HEK293T (cell line): ENCODE results near the gene UNC5B.

ENCODE experiments used
- ARNT ChIP-seq: fragments of 450-650 bp; IDR thresholded peaks from 2 replicates; pipeline ENCODE4 v1.6.1; 2017; ENCODE audit warnings: mild to moderate bottlenecking
- BHLHE40 ChIP-seq: fragments of 450-650 bp; IDR thresholded peaks from 2 replicates; pipeline ENCODE4 v1.6.1; 2016; ENCODE audit warnings: mild to moderate bottlenecking, moderate library complexity, borderline replicate concordance
- CTBP1 ChIP-seq: fragments of 450-650 bp; IDR thresholded peaks from 2 replicates; pipeline ENCODE4 v1.6.1; 2016; ENCODE audit warnings: borderline replicate concordance
- ELF4 ChIP-seq: fragments of 450-650 bp; IDR thresholded peaks from 2 replicates; pipeline ENCODE4 v1.6.1; 2017; ENCODE audit warnings: antibody characterized with exemption
- FOXA1 ChIP-seq: fragments of 450-650 bp; IDR thresholded peaks from 2 replicates; pipeline ENCODE4 v1.6.1; 2016; ENCODE audit warnings: mild to moderate bottlenecking
- FOXK2 ChIP-seq: fragments of 450-650 bp; IDR thresholded peaks from 2 replicates; pipeline ENCODE4 v1.6.1; 2016; ENCODE audit warnings: mild to moderate bottlenecking
- FOXM1 ChIP-seq: fragments of 450-650 bp; IDR thresholded peaks from 2 replicates; pipeline ENCODE4 v1.6.1; 2017; ENCODE audit warnings: mild to moderate bottlenecking, borderline replicate concordance
- L3MBTL2 ChIP-seq: fragments of 450-650 bp; conservative IDR thresholded peaks from 2 replicates; pipeline ENCODE4 v1.6.1; 2016; ENCODE audit warnings: mild to moderate bottlenecking
- NFRKB ChIP-seq: fragments of 450-650 bp; IDR thresholded peaks from 2 replicates; pipeline ENCODE4 v1.6.1; 2016; ENCODE audit warnings: mild to moderate bottlenecking, moderate library complexity
- SP1 ChIP-seq: fragments of 450-650 bp; IDR thresholded peaks from 2 replicates; pipeline ENCODE4 v1.6.1; 2017
- SUZ12 ChIP-seq: fragments of 450-650 bp; IDR thresholded peaks from 2 replicates; pipeline ENCODE4 v1.6.1; 2016; ENCODE audit warnings: mild to moderate bottlenecking
- TARDBP ChIP-seq: fragments of 450-650 bp; IDR thresholded peaks from 2 replicates; pipeline ENCODE4 v1.6.1; 2016
- TF ChIP-seq, protein P1 (sequence below): fragments of 450-650 bp; IDR thresholded peaks from 2 replicates; pipeline ENCODE4 v1.6.1; 2016

DNA sequence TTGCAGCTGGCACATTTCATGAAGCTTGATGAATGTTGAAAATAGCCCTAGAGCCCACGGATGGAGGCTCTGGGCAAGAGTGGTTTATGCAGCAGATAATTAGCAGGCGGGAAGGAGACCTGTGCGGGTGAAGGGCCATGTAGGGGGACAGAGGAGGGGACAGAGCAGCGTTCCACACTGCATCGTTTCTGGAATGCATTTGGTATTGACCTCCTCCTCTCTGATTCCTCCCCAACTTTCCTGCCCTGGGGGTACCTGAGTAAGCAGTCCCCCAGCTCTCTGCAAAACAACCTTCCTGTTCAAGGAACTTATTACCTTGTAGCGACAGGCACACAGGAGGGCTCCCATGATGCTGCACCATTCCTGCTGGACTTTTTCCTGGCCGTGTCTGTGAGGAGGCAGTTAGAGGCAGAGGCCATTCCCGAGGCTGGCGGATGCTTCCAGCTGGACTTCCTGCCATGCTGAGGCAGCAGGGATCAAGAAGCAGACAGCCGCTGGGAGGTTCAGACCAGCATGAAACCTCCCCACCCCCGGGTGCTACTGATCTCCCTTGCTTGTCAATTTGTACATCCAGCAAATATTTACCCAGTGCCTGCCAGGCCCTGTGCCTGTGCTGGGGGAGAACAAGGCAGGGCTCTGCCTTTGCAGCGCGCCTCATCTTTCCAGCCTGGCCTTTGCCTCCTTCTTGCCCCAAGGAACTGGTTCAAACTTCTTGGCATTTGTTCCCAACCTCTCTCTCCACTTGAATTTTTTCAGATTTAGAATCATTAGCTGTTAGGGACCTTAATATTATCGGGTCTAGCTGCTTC lies 135.4 kb downstream of the UNC5B start:
- TF ChIP-seq FOXM1 (no peak), SP1 (no peak), FOXA1 (no peak), FOXK2 (no peak), L3MBTL2 (no peak), NFRKB (no peak), SUZ12 (no peak), TARDBP (no peak), BHLHE40 (no peak), ARNT (no peak), ELF4 (no peak), CTBP1 (no peak)
- TF ChIP-seq, protein P1, sequence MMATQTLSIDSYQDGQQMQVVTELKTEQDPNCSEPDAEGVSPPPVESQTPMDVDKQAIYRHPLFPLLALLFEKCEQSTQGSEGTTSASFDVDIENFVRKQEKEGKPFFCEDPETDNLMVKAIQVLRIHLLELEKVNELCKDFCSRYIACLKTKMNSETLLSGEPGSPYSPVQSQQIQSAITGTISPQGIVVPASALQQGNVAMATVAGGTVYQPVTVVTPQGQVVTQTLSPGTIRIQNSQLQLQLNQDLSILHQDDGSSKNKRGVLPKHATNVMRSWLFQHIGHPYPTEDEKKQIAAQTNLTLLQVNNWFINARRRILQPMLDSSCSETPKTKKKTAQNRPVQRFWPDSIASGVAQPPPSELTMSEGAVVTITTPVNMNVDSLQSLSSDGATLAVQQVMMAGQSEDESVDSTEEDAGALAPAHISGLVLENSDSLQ: no peak
